ENCODE measurements around the gene MBTPS2. TPM values are rescaled to one million over a fixed set of nuclear protein-coding genes. Genes with fewer than 3 reads are reported as not detected.
"Not testable (repeated sequence)": the region's sequence is repeated elsewhere in the genome, so short reads cannot be mapped to it uniquely, and the experiment has no call there.

Gene MBTPS2
- total RNA-seq, 1 donor from 2014 or later, result 9.4 TPM

GRCh38 chrX:21816136-21816535, 23.3 kb upstream of the MBTPS2 start:
- DNase-seq, result no peak
- intact Hi-C loops (cut with micrococcal nuclease), result no loop called here
- H3K27me3 ChIP-seq (ENCODE audit: low read depth), result no peaks in the 10 kb centered on the region
- no peak for TF ChIP-seq CTCF (IDR thresholded peaks at IDR 0.05; ENCODE audit: borderline replicate concordance)
- H3K4me3 ChIP-seq, result no peak overlapping the region
- no peaks in the 10 kb centered on the region for H3K9me3 ChIP-seq (replicated peaks)
- no peaks in the 10 kb centered on the region for H3K36me3 ChIP-seq
- H3K4me1 ChIP-seq, result no peaks in the 10 kb centered on the region
- no peak overlapping the region for H3K27ac ChIP-seq (replicated peaks)

GRCh38 chrX:21820170-21820569, 19.2 kb upstream of the MBTPS2 start:
- H3K4me3 ChIP-seq; DNase-seq; H3K36me3 ChIP-seq; H3K27me3 ChIP-seq (ENCODE audit: low read depth); H3K27ac ChIP-seq (replicated peaks); H3K4me1 ChIP-seq; intact Hi-C loops (cut with micrococcal nuclease); H3K9me3 ChIP-seq (replicated peaks): not testable (repeated sequence)

GRCh38 chrX:21821875-21822274, 17.5 kb upstream of the MBTPS2 start:
- no peaks in the 10 kb centered on the region for H3K27me3 ChIP-seq (ENCODE audit: low read depth)
- H3K9me3 ChIP-seq (replicated peaks), result no peaks in the 10 kb centered on the region
- no peak for DNase-seq
- no peak for TF ChIP-seq CTCF (IDR thresholded peaks at IDR 0.05; ENCODE audit: borderline replicate concordance)
- H3K4me1 ChIP-seq, result no peaks in the 10 kb centered on the region
- intact Hi-C loops (cut with micrococcal nuclease), result no loop called here
- H3K4me3 ChIP-seq, result no peak overlapping the region
- no peaks in the 10 kb centered on the region for H3K36me3 ChIP-seq
- no peak overlapping the region for H3K27ac ChIP-seq (replicated peaks)

- Histone ChIP-seq H3K4me3 (no peak overlapping the region), H3K27me3 (ENCODE audit: low read depth) (no peaks in the 10 kb centered on the region), H3K27ac (replicated peaks) (no peak overlapping the region), H3K4me1 (no peaks in the 10 kb centered on the region), H3K9me3 (replicated peaks) (no peaks in the 10 kb centered on the region), H3K36me3 (no peaks in the 10 kb centered on the region)
- no peak for DNase-seq
- no peak for TF ChIP-seq CTCF (IDR thresholded peaks at IDR 0.05; ENCODE audit: borderline replicate concordance)
- intact Hi-C loops (cut with micrococcal nuclease), result loop anchor here (10.0 kb wide), 1 partner anchor 87 kb away; no protein-coding TSS in a partner anchor
Measured at GRCh38 chrX:21831496-21831895, 7.9 kb upstream of the MBTPS2 start.

- Histone ChIP-seq H3K4me3 (no peak overlapping the region), H3K9me3 (replicated peaks) (no peaks in the 10 kb centered on the region), H3K27me3 (ENCODE audit: low read depth) (no peaks in the 10 kb centered on the region), H3K4me1 (peaks cover 14% of the 10 kb centered on the region), H3K27ac (replicated peaks) (no peak overlapping the region), H3K36me3 (no peaks in the 10 kb centered on the region)
- intact Hi-C loops (cut with micrococcal nuclease), result loop anchor here (10.0 kb wide), 1 partner anchor 92 kb away; no protein-coding TSS in a partner anchor
- no peak for DNase-seq
- no peak for TF ChIP-seq CTCF (IDR thresholded peaks at IDR 0.05; ENCODE audit: borderline replicate concordance)
Measured at GRCh38 chrX:21837056-21837455, 2.4 kb upstream of the MBTPS2 start.

- intact Hi-C loops (cut with micrococcal nuclease), result loop anchor here (10.0 kb wide), 1 partner anchor 94 kb away; no protein-coding TSS in a partner anchor
- Histone ChIP-seq H3K4me3 (peak overlapping the region; percentile 80), H3K27me3 (ENCODE audit: low read depth) (no peaks in the 10 kb centered on the region), H3K4me1 (peaks cover 14% of the 10 kb centered on the region), H3K27ac (replicated peaks) (peak overlapping the region; percentile 87), H3K9me3 (replicated peaks) (no peaks in the 10 kb centered on the region), H3K36me3 (no peaks in the 10 kb centered on the region)
- TF ChIP-seq CTCF (IDR thresholded peaks at IDR 0.05; ENCODE audit: borderline replicate concordance), result no peak
- DNase-seq, result no peak
Measured at GRCh38 chrX:21838937-21839333, 482 bp upstream of the MBTPS2 start.

All from left ventricle myocardium inferior (tissue), 1 donor.